SK-N-SH treated with all-trans-retinoic acid at 6 μM for 48 hours (cell line): Measurements from ENCODE around the gene PCDHGA1.

Experiments used
- ATAC-seq: fragments of 200-7000 bp; cut with Tn5 transposase; 3 replicates; pipeline ENCODE4 v1.9.1; 2020; ENCODE audit warnings: mild to moderate bottlenecking, moderate library complexity
- ARNTL ChIP-seq: fragments of 450-650 bp; formaldehyde crosslinking; IDR thresholded peaks from 2 replicates; pipeline ENCODE4 v1.5.0; 2020; ENCODE audit warnings: low read depth, mild to moderate bottlenecking, moderate library complexity, borderline replicate concordance
- CREB5 ChIP-seq: fragments of 250-450 bp; sonication (Bioruptor Pico); IDR thresholded peaks from 2 replicates; pipeline ENCODE4 v1.5.1; 2020; ENCODE audit warnings: low read depth, mild to moderate bottlenecking, moderate library complexity
- CSDC2 ChIP-seq: fragments of 250-450 bp; sonication (Bioruptor Pico); IDR thresholded peaks from 2 replicates; pipeline ENCODE4 v1.5.0; 2020; ENCODE audit warnings: mild to moderate bottlenecking, moderate library complexity
- CSRNP3 ChIP-seq: fragments of 250-450 bp; sonication (Bioruptor Pico); IDR thresholded peaks from 2 replicates; pipeline ENCODE4 v1.5.1; 2021; ENCODE audit warnings: mild to moderate bottlenecking, moderate library complexity
- ESRRG ChIP-seq: fragments of 250-450 bp; sonication (Bioruptor Pico); IDR thresholded peaks from 2 replicates; pipeline ENCODE4 v1.6.1; 2021; ENCODE audit warnings: mild to moderate bottlenecking
- GLIS3 ChIP-seq: fragments of 250-450 bp; sonication (Bioruptor Pico); IDR thresholded peaks from 2 replicates; pipeline ENCODE4 v1.5.0; 2020; ENCODE audit warnings: mild to moderate bottlenecking, moderate library complexity
- ISL1 ChIP-seq: fragments of 250-450 bp; sonication (Bioruptor Pico); IDR thresholded peaks from 2 replicates; pipeline ENCODE4 v2.1.2; 2022; ENCODE audit warnings: mild to moderate bottlenecking, moderate library complexity
- PATZ1 ChIP-seq: fragments of 250-450 bp; sonication (Bioruptor Pico); IDR thresholded peaks from 2 replicates; pipeline ENCODE4 v1.8.0; 2020; ENCODE audit warnings: mild to moderate bottlenecking, moderate library complexity, borderline replicate concordance
- POU6F1 ChIP-seq: fragments of 250-450 bp; sonication (Bioruptor Pico); IDR thresholded peaks from 2 replicates; pipeline ENCODE4 v1.8.0; 2021; ENCODE audit warnings: low read depth, mild to moderate bottlenecking, moderate library complexity, borderline replicate concordance
- RARB ChIP-seq: fragments of 250-450 bp; sonication (Bioruptor Pico); IDR thresholded peaks from 2 replicates; pipeline ENCODE4 v1.8.0; 2021; ENCODE audit warnings: mild to moderate bottlenecking, moderate library complexity
- SNAI2 ChIP-seq: fragments of 250-450 bp; sonication (Bioruptor Pico); IDR thresholded peaks from 2 replicates; pipeline ENCODE4 v1.5.0; 2020; ENCODE audit warnings: mild to moderate bottlenecking, moderate library complexity
- TOX ChIP-seq: fragments of 250-450 bp; sonication (Bioruptor Pico); IDR thresholded peaks from 2 replicates; pipeline ENCODE4 v1.8.0; 2021; ENCODE audit warnings: mild to moderate bottlenecking, moderate library complexity, borderline replicate concordance
- TSHZ2 ChIP-seq: fragments of 250-450 bp; sonication (Bioruptor Pico); IDR thresholded peaks from 2 replicates; pipeline ENCODE4 v1.5.0; 2020; ENCODE audit warnings: mild to moderate bottlenecking, moderate library complexity
- ZC3H10 ChIP-seq: fragments of 250-450 bp; sonication (Bioruptor Pico); IDR thresholded peaks from 2 replicates; pipeline ENCODE4 v1.5.1; 2021; ENCODE audit warnings: mild to moderate bottlenecking, moderate library complexity
- ZFP3 ChIP-seq: fragments of 250-450 bp; sonication (Bioruptor Pico); IDR thresholded peaks from 2 replicates; pipeline ENCODE4 v1.5.0; 2020; ENCODE audit warnings: mild to moderate bottlenecking, moderate library complexity
- ZFP30 ChIP-seq: fragments of 450-650 bp; formaldehyde crosslinking; IDR thresholded peaks from 2 replicates; pipeline ENCODE4 v1.5.0; 2022; ENCODE audit warnings: mild to moderate bottlenecking, moderate library complexity
- ZNF565 ChIP-seq: fragments of 450-650 bp; formaldehyde crosslinking; conservative IDR thresholded peaks from 2 replicates; pipeline ENCODE4 v1.5.0; 2020; ENCODE audit warnings: low read depth, mild to moderate bottlenecking, moderate library complexity
- ZNF70 ChIP-seq: fragments of 450-650 bp; formaldehyde crosslinking; IDR thresholded peaks from 2 replicates; pipeline ENCODE4 v1.5.0; 2020; ENCODE audit warnings: mild to moderate bottlenecking, moderate library complexity
- ZNF8 ChIP-seq: fragments of 450-650 bp; formaldehyde crosslinking; IDR thresholded peaks from 2 replicates; pipeline ENCODE4 v1.5.0; 2020; ENCODE audit warnings: mild to moderate bottlenecking, moderate library complexity

PCDHGA1 gene

GRCh38 chr5:141528291-141528984 lies 198.1 kb downstream of the PCDHGA1 start:
- no peak for TF ChIP-seq ZNF8 (CRISPR knock-in tag)

GRCh38 chr5:141529002-141529401 lies 198.7 kb downstream of the PCDHGA1 start:
- TF ChIP-seq ISL1 (0 out of 2 replicates have a peak, but pooled peaks have one; percentile 19), POU6F1 (CRISPR knock-in tag) (no peak)
- ATAC-seq, result peak; percentile 64

More at GRCh38 chr5:141528291-141528984, 198.1 kb downstream of the PCDHGA1 start:
- no peak for ATAC-seq

GRCh38 chr5:141529873-141530272 lies 199.6 kb downstream of the PCDHGA1 start:
- ATAC-seq, result no peak
- TF ChIP-seq ZNF565 (CRISPR knock-in tag), result no peak

- TF ChIP-seq RARB (CRISPR knock-in tag) (no peak), POU6F1 (CRISPR knock-in tag) (no peak), ESRRG (CRISPR knock-in tag) (no peak), SNAI2 (CRISPR knock-in tag) (no peak), ZC3H10 (no peak), CSRNP3 (no peak), ZNF565 (CRISPR knock-in tag) (no peak), TSHZ2 (CRISPR knock-in tag) (no peak), ZFP3 (no peak), ARNTL (CRISPR knock-in tag) (no peak), ZNF70 (no peak), GLIS3 (CRISPR knock-in tag) (no peak), ISL1 (no peak), CREB5 (CRISPR knock-in tag) (no peak)
- ATAC-seq, result no peak
These were observed 202.4 kb downstream of the PCDHGA1 start for GRCh38 chr5:141532726-141533125.

- TF ChIP-seq ISL1 (no peak), GLIS3 (CRISPR knock-in tag) (no peak), TOX (no peak), CREB5 (CRISPR knock-in tag) (no peak), POU6F1 (CRISPR knock-in tag) (no peak), ZC3H10 (no peak), CSDC2 (CRISPR knock-in tag) (no peak), ZNF565 (CRISPR knock-in tag) (no peak), PATZ1 (CRISPR knock-in tag) (no peak), RARB (CRISPR knock-in tag) (no peak), ZFP30 (CRISPR knock-in tag) (no peak), ARNTL (CRISPR knock-in tag) (no peak)
- peak; percentile 48 for ATAC-seq
These were observed 203.6 kb downstream of the PCDHGA1 start for GRCh38 chr5:141533897-141534296.
